ENCODE results near the gene PIM3.

Gene PIM3

GRCh38 chr22:49928185-49928495 lies 32.4 kb upstream of the PIM3 start:
- no peak for DNase-seq (ENCODE audit: low read depth in 3 of 3)

DNA sequence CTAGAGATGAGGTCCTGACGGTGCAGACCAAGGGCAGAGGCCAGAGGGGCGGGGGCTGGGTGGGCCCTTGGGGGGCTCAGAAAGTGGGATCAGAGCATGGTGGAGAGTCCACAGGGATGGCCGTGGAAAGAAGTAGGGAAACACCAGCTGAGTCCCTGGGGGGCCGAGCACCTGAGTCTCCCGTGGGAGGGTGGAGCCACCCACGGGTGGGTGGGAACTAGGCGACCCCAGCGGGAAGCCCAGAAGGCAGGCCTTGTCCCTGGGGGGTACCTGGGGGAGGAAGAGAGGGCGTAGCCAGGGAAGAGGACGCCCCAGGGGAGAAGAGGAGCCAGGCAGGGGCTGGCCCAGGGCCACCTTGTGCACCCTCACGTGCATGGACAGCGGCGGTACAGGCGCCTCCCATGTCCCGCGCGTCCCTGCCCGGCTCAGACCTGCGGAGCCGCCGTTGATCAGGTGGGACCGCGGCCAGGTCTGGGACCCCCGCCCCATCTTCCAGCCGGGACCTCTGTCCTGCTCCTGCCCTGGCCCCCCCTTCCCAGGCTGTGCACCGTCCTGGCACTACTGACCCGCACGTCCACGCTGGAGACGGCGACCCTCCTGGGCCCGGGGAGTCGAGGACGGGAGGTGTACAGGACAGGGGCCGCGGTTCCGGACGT lies 31.9 kb upstream of the PIM3 start:
- no peak for DNase-seq (ENCODE audit: low read depth in 3 of 3)

- peak; percentile 59 to 80 (median 62) for DNase-seq (ENCODE audit: low read depth in 3 of 3)
Observed at GRCh38 chr22:49929211-49929979, 31.2 kb upstream of the PIM3 start.

DNA sequence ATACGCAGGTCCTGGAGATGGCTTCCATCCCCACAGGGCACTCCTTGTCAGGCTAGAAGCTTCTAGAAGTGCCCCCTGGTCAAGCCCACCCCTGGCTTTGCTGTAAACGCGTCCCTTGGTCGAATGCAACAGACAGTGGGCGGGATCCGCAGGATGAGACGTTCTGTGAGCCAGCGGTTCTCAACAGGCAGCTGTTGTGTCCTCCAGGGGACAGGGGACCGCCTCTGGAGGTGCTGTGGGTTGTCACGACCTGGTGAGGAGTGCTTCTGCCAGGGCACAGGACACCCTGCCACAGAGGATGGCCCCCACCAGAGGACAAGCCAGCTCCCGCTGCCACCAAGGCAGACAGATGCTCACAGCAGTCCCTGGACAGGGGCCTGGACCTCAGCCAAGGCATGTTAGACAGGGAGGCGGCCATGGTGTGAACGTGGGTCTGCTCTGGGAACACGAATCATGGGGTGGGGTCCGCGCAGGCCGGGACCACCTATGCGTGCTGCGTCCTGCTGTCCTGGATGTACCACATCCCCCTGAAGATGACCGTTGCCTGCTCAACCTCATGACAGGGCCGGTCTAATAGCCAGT lies 30.5 kb upstream of the PIM3 start:
- DNase-seq (ENCODE audit: low read depth in 3 of 3): no peak

DNA sequence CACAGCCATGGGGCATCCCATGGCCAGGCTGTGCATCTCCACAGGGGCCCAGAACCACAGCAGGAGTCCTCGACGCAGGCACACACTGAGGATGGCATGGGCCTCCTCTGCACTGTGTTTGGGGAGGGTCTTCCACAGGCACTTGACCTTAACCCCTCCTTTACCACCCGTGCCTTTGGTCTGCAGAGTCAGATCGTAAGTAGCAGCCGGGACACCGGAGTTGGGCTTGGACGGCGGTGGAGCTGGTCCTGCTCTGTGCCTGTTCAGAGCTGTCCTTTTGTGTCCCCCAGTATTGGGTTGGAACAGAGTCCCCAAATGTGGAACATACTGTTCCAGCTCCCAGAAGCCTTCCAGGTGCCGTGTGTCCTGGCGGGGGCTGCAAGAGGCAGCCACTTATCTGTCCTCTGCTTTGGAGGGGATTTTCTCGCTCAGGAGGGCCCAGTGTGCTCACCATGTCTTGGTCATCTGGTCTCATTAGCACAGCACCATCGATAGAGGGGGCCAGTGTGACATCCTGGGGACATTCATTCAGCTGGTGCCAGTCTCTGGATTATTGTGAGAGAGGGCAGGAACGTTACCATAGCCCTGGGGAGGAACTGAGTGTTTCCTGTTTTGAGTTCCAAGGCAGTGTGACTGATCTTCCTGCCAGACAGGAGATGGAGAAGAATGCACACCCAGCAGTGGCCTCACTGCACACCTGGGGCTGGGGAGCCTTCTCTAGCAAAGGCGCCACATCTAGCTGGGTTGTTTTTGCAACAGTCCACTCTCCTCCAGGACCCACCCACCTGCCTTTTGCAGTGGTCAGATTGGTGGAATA lies 29.8 kb upstream of the PIM3 start:
- DNase-seq (ENCODE audit: low read depth in 3 of 3): peak in 1 of 3 donors; percentile 49

- DNase-seq (ENCODE audit: low read depth in 3 of 3): no peak
Observed at GRCh38 chr22:49933236-49934159, 27.1 kb upstream of the PIM3 start.

- DNase-seq (ENCODE audit: low read depth in 3 of 3): no peak
Observed at GRCh38 chr22:49934160-49934890, 26.2 kb upstream of the PIM3 start.

GRCh38 chr22:49934891-49935557 lies 25.5 kb upstream of the PIM3 start:
- DNase-seq (ENCODE audit: low read depth in 3 of 3): peak; percentile 82 to 97 (median 83)

GRCh38 chr22:49935561-49935960 lies 25.0 kb upstream of the PIM3 start:
- DNase-seq (ENCODE audit: low read depth in 3 of 3): peak in 1 of 3 donors; percentile 56

DNA sequence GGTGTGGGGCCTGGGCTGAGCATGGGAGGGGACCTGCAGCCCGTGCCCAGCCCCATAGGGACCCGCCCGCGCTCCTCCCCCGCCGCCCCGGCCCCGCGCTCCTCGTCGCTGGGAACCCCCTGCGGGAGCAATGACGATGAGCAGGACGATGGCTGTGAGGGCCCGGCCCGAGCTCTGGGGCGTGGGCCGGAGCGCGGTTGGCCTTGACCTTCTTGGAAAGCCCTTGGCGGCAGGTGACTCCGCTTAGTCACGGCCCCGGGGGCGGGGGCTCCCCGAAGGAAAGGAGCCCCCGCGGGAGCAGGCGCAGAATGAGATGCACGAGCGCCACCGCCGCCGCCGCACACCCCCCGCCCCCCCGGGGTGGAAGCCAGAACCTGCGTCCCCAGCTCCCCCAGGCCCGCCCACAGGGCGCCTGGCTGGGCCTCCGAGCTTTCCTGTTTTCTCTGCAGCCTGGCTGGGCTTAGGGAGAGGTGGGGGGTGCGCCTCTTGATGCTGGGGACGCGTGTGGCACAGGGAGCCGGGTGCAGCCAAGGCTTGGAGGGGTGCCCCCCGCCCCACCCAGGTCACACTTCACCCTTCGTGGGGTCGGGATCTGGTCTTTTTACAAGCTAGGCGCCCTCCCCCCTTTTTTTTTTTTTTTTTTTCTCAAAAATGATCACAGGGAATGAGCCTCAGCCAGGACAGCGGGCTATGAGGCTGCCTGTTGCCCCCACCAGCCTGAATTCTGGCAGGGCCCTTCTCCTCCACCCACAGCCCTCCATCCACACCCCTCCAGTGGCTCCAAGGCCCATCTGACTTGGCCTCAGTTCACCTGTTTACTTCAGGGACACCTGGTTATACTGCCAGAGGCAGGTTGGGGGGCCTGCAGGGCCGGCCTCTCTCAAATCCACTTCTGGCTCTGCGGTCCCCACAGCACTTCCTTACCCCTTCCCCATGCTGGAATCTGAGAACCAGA lies 24.3 kb upstream of the PIM3 start:
- DNase-seq (ENCODE audit: low read depth in 3 of 3): peak; percentile 94 to 98 (median 96)

DNA sequence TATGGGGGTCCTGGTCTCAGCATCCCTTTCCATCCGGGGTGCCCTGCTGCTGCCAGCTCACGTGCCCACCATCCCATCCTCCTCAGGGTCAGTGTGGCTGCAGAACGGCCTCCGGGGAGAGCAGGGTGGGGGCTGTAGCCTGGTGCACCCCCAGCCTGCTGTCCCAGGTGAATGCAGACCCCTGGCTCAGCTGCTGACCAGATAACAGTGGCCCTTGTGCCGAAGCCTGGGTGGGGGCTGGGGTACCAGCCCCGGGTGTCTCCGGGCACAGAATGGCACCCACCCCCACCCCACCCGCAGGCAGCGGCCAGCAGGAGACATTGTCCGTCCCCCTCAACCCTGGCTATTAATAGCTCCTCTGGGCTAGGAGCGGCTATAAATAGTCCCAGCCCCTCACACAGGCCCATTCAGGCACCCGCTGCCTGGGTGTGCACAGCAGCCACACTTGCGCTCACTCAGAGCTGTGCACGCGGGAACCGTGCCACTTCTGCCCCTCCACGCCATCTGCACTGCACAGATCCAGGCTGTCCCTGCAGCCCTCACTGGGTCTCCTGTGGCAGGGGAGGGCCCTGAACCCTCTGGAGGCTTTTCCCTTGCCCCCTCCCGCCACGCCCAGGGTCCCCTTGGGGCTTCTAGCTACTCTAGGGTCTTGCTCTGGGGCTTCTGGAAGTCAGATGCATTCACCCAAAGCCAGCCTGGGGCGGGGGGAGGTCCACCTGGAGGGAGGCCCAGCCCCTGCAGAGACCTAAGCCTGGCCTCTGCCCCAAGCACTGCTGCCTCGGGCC lies 23.4 kb upstream of the PIM3 start:
- no peak for DNase-seq (ENCODE audit: low read depth in 3 of 3)

GRCh38 chr22:49937758-49938564 lies 22.6 kb upstream of the PIM3 start:
- no peak for DNase-seq (ENCODE audit: low read depth in 3 of 3)

GRCh38 chr22:49938565-49939136 lies 21.9 kb upstream of the PIM3 start:
- DNase-seq (ENCODE audit: low read depth in 3 of 3): no peak

- no peak for DNase-seq (ENCODE audit: low read depth in 3 of 3)
Observed at GRCh38 chr22:49941507-49942316, 18.9 kb upstream of the PIM3 start.

DNA sequence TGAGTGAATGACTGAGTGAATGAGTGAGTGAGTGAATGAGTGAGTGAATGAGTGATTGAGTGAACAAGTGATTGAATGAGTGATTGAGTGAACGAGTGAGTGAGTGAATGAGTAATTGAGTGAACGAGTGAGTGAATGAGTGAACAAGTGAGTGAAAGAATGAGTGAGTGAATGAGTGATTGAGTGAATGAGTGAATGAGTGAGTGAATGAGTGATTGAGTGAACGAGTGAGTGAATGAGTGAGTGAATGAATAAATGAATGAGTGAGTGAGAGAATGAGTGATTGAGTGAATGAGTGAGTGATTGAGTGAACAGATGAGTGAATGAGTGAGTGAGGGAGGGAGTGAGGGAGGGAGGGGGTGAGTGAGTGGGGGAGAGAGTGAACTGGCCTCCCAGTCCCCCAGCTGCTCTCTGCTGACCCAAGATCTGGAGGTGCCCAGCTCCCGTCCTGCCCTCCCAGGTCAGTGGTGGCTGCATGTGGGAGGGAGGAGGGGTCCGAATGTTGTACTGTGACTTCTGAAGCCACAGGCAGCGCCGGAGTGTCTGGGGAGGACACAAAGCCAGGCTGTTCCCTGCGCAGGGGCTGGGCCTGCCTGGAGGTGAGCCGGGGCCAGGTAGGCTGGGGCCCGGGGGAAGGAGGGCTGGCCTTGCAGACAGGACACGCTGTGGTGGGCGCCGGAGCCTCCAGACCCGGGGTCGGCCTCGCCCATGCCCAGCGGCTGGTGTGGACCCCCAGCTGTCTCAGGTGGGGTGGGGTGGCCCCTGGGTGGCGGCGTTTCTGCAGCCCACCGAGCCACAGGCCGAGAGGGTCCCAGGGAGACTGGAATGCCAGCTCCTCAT lies 17.8 kb upstream of the PIM3 start:
- no peak for DNase-seq (ENCODE audit: low read depth in 3 of 3)
